H1 (cell line): ENCODE data around the gene ITM2B. TPM values are rescaled to one million over a fixed set of nuclear protein-coding genes. Genes with fewer than 3 reads are reported as not detected.

ENCODE experiments used
- CTCF ChIA-PET: fragments of 300-600 bp; sonication (Branson Sonifier 250); formaldehyde crosslinking; loops from one replicate; lab custom pipeline; 2021; ENCODE audit not compliant: partially characterized antibody; lab: Charles Lee
- POLR2A ChIA-PET: fragments of 300-600 bp; sonication (Branson Sonifier 250); formaldehyde crosslinking; loops from one replicate; lab custom pipeline; 2021; ENCODE audit warnings: inconsistent platforms; ENCODE audit not compliant: partially characterized antibody; lab: Charles Lee
- DNase-seq, 2 experiments: peaks; one replicate each; pipeline versions ENCODE4 v3.0.0 to v3.0.0-alpha.2; 2010 to 2022; ENCODE audit warnings: low spot score in 2 of 2, low read depth in 1 of 2, mixed read lengths in 1 of 2
- FAIRE-seq: peaks from 2 replicates; lab custom pipeline; 2011; peaks lifted over from hg19 to GRCh38; lab: Jason Lieb, UNC
- H2AFZ ChIP-seq: 2 replicates; pipeline ENCODE4 v1.8.1; 2012; ENCODE audit warnings: low read length, inconsistent platforms
- H2AK5ac ChIP-seq: 2 replicates; pipeline ENCODE4 v1.6.1; 2013; ENCODE audit warnings: low read depth, low read length
- H2BK120ac ChIP-seq: replicated peaks from 2 replicates; pipeline ENCODE3; 2013; ENCODE audit warnings: low read depth, low read length, inconsistent platforms
- H2BK12ac ChIP-seq: 2 replicates; pipeline ENCODE4 v1.6.1; 2013; ENCODE audit warnings: low read depth, low read length
- H2BK15ac ChIP-seq: 2 replicates; pipeline ENCODE4 v1.6.1; 2013; ENCODE audit warnings: low read length
- H2BK20ac ChIP-seq: 2 replicates; pipeline ENCODE4 v1.6.1; 2013; ENCODE audit warnings: low read length
- H2BK5ac ChIP-seq: 2 replicates; pipeline ENCODE4 v1.6.1; 2013; ENCODE audit warnings: low read depth, low read length
- H3K14ac ChIP-seq: 2 replicates; pipeline ENCODE4 v1.6.1; 2013; ENCODE audit warnings: inconsistent platforms; ENCODE audit not compliant: insufficient read length
- H3K18ac ChIP-seq: 2 replicates; pipeline ENCODE4 v1.6.1; 2013; ENCODE audit warnings: low read length; ENCODE audit errors: extremely low read depth
- H3K23ac ChIP-seq: 2 replicates; pipeline ENCODE4 v1.6.1; 2013; ENCODE audit warnings: inconsistent platforms; ENCODE audit not compliant: insufficient read length
- H3K23me2 ChIP-seq: 2 replicates; pipeline ENCODE4 v1.6.1; 2013; ENCODE audit warnings: low read depth, low read length
- H3K27ac ChIP-seq: 2 replicates; pipeline ENCODE4 v1.6.1; 2011; ENCODE audit warnings: low read depth, low read length, inconsistent platforms
- H3K27me3 ChIP-seq, 4 experiments: replicated peaks in 1 of 4; 1 replicate in 1 of 4; 2 replicates in 3 of 4; pipeline versions ENCODE4 v1.6.1 to v1.8.1; 2011 to 2013; ENCODE audit warnings: low read length in 3 of 4, mild to moderate bottlenecking in 3 of 4, inconsistent platforms in 2 of 4, mixed read lengths in 2 of 4, moderate library complexity in 1 of 4; ENCODE audit not compliant: control insufficient read depth in 3 of 4, insufficient read depth in 3 of 4; ENCODE audit errors: extremely low read depth in 1 of 4
- H3K36me3 ChIP-seq, 4 experiments: 2 replicates each; pipeline versions ENCODE4 v1.6.1 to v1.8.1; 2011 to 2013; ENCODE audit warnings: mild to moderate bottlenecking in 4 of 4, low read length in 3 of 4, moderate library complexity in 2 of 4, control low read depth in 1 of 4, inconsistent platforms in 1 of 4; ENCODE audit not compliant: insufficient read depth in 4 of 4, control insufficient read depth in 2 of 4
- H3K4ac ChIP-seq: replicated peaks from 2 replicates; pipeline ENCODE3; 2013; ENCODE audit warnings: low read length, low read depth, mixed read lengths, inconsistent platforms; ENCODE audit not compliant: insufficient read length
- H3K4me1 ChIP-seq, 4 experiments: replicated peaks in 1 of 4; 1 replicate in 1 of 4; 2 replicates in 3 of 4; pipeline versions ENCODE4 v1.6.1 to v1.8.1; 2011 to 2013; ENCODE audit warnings: low read length in 3 of 4, inconsistent platforms in 2 of 4, mixed read lengths in 1 of 4; ENCODE audit not compliant: insufficient read depth in 4 of 4, control insufficient read depth in 3 of 4
- H3K4me2 ChIP-seq, 2 experiments: 2 replicates each; pipeline versions ENCODE4 v1.6.1 to v1.8.1; 2011 to 2013; ENCODE audit warnings: low read depth in 2 of 2, low read length in 2 of 2, control low read depth in 1 of 2, inconsistent platforms in 1 of 2, mild to moderate bottlenecking in 1 of 2; ENCODE audit not compliant: insufficient read depth in 1 of 2
- H3K4me3 ChIP-seq, 4 experiments: fragments of 200-600, 300-600 bp in 1 of 4; sonication (generic), shearing (Covaris generic), sonication (Bioruptor Twin) in 1 of 4; 2 replicates each; pipeline versions ENCODE4 v1.5.1 to v1.8.1; 2011 to 2016; ENCODE audit warnings: low read length in 4 of 4, low read depth in 3 of 4, control low read depth in 2 of 4, inconsistent platforms in 2 of 4, mild to moderate bottlenecking in 2 of 4, mixed read lengths in 1 of 4, moderate library complexity in 1 of 4; ENCODE audit not compliant: insufficient read depth in 2 of 4; ENCODE audit errors: extremely low read depth in 1 of 4
- H3K56ac ChIP-seq: replicated peaks from 2 replicates; pipeline ENCODE3; 2013; ENCODE audit warnings: low read depth, mild to moderate bottlenecking, mixed read lengths, low read length, inconsistent platforms; ENCODE audit not compliant: insufficient read length
- H3K79me1 ChIP-seq: 2 replicates; pipeline ENCODE4 v1.6.1; 2013; ENCODE audit warnings: low read depth, low read length, control low read depth
- H3K79me2 ChIP-seq, 2 experiments: 2 replicates each; pipeline versions ENCODE4 v1.6.1 to v1.8.1; 2012 to 2013; ENCODE audit warnings: low read length in 2 of 2, mild to moderate bottlenecking in 2 of 2, inconsistent platforms in 1 of 2; ENCODE audit not compliant: insufficient read depth in 2 of 2, control insufficient read depth in 1 of 2
- H3K9ac ChIP-seq, 4 experiments: replicated peaks in 1 of 4; 1 replicate in 1 of 4; 2 replicates in 3 of 4; pipeline versions ENCODE4 v1.6.1 to v1.8.1; 2011 to 2013; ENCODE audit warnings: low read depth in 3 of 4, low read length in 3 of 4, control low read depth in 2 of 4, mild to moderate bottlenecking in 2 of 4, moderate library complexity in 2 of 4, inconsistent platforms in 1 of 4; ENCODE audit errors: extremely low read depth in 1 of 4
- H3K9me3 ChIP-seq, 2 experiments: 2 replicates each; pipeline versions ENCODE4 v1.6.1 to v1.8.1; 2012 to 2013; ENCODE audit warnings: mild to moderate bottlenecking in 2 of 2, moderate library complexity in 2 of 2, control low read depth in 1 of 2, inconsistent platforms in 1 of 2, low read depth in 1 of 2, low read length in 1 of 2, mixed read lengths in 1 of 2; ENCODE audit not compliant: insufficient read depth in 2 of 2
- H4K20me1 ChIP-seq, 2 experiments: replicated peaks in 1 of 2; 2 replicates each; pipeline versions ENCODE3 to v1.8.1; 2011 to 2013; ENCODE audit warnings: inconsistent platforms in 2 of 2, low read length in 2 of 2, mild to moderate bottlenecking in 1 of 2; ENCODE audit not compliant: insufficient read depth in 2 of 2, control insufficient read depth in 1 of 2
- H4K5ac ChIP-seq: 2 replicates; pipeline ENCODE4 v1.6.1; 2013; ENCODE audit warnings: low read length, low read depth, mixed read lengths, inconsistent platforms; ENCODE audit not compliant: insufficient read length
- H4K8ac ChIP-seq: 2 replicates; pipeline ENCODE4 v1.8.0; 2013; ENCODE audit warnings: mild to moderate bottlenecking, moderate library complexity, low read length, inconsistent platforms; ENCODE audit not compliant: insufficient read depth; ENCODE audit errors: extremely low read depth
- H4K91ac ChIP-seq: replicated peaks from 2 replicates; pipeline ENCODE3; 2013; ENCODE audit warnings: low read length, mixed read lengths, inconsistent platforms; ENCODE audit not compliant: insufficient read length
- GABPA ChIP-seq: IDR thresholded peaks from 2 replicates; pipeline ENCODE4 v1.6.1; 2011; ENCODE audit warnings: mild to moderate bottlenecking, low read length, moderate library complexity, borderline replicate concordance; ENCODE audit not compliant: insufficient read depth
- MAFK ChIP-seq: IDR thresholded peaks from 2 replicates; pipeline ENCODE4 v1.6.1; 2012; ENCODE audit warnings: low read depth, mild to moderate bottlenecking, improper control_type of control experiment, low read length
- SRF ChIP-seq: IDR thresholded peaks from 2 replicates; pipeline ENCODE4 v1.6.1; 2011; ENCODE audit warnings: mild to moderate bottlenecking, low read depth, low read length, moderate library complexity
- TAF1 ChIP-seq: IDR thresholded peaks from 2 replicates; pipeline ENCODE4 v1.6.1; 2011; ENCODE audit warnings: mild to moderate bottlenecking, low read depth, low read length
- YY1 ChIP-seq: IDR thresholded peaks from 2 replicates; pipeline ENCODE4 v1.6.1; 2011; ENCODE audit warnings: low read depth, mild to moderate bottlenecking, low read length
- WGBS, 2 experiments: shearing (Covaris generic) in 1 of 2; methylation state at CpG; one replicate each; pipeline versions ENCODE4 v1.1.6 to v1.1.7; 2013 to 2015; ENCODE audit warnings: low lambda C conversion rate in 2 of 2, mixed read lengths in 2 of 2, inconsistent platforms in 1 of 2, low coverage in 1 of 2, missing lambda C conversion rate in 1 of 2; ENCODE audit not compliant: insufficient replicate concordance in 2 of 2, insufficient coverage in 1 of 2, insufficient read length in 1 of 2; ENCODE audit errors: extremely low coverage in 1 of 2, missing lambda C conversion rate in 1 of 2; 5-methylcytosine and 5-hydroxymethylcytosine counted together
- polyA plus RNA-seq, 7 experiments: library from polyadenylated mRNA; depleted of rRNA in 3 of 7; stranded (reverse) in 5 of 7; unstranded in 2 of 7; fragments of >200 nt in 5 of 7; fragments of 200-250 nt in 2 of 7; gene quantifications; 1 replicate in 5 of 7; 2 replicates in 1 of 7; 4 replicates in 1 of 7; pipeline versions ENCODE4 v1.2.1 to v1.2.3, GENCODE V29; 2011 to 2013; ENCODE audit warnings: missing spikeins in 2 of 7, mixed read lengths in 2 of 7
- total RNA-seq: library from RNA; stranded (reverse); fragmentation: NEBNext Ultra II Directional; extraction: Animal tissue kit (Norgen Biotek cat#: 25700); gene quantifications from 2 replicates; pipeline ENCODE4 v1.2.1, GENCODE V29; 2021

ITM2B gene
- total and polyA plus RNA-seq, 2 of the 8 experiments (the other 6 are each of a cell fraction or from before 2014, with no cell fraction given) = 132 to 184 TPM

DNA sequence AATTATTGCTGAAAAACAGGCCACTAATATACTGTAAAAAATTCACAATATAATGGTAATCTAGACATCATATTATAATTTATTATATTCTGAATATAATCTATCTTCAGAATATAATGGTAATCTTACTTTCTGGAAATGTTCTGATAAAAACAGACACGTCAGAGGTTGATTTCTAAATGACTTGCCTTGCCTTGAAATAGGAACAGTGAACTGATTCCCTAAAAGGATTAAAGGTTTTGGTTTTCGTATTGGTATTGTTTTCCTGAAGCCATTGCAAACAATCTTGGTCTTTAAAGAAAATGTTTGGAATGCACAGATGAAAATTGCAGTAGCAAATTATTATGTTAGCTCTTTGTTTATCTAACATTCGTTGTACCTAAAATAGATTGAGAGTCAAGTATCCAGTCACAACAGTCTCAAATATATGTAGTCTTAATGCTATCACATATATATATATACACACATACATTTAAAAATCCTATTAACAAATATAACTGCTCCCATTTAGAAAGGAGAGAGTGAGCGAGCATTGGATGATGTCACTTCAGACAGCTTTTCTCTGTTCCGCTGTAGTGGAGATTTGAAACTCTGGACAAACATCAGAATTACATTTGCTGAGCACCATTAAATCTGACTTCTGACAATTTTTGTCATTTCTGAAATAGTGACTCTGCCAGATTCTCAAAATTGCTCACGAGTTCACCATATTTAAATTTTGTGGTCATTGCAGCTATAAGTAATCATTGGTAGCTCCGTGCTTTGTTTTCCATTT lies 1.7 kb downstream of the ITM2B start:
- no peak overlapping the region for H3K56ac ChIP-seq
- no peak overlapping the region for H2BK15ac ChIP-seq
- H2AK5ac ChIP-seq = no peak overlapping the region
- DNase-seq (no peak), FAIRE-seq (no peak)
- H3K23me2 ChIP-seq = peaks cover 4% of the 10 kb centered on the region; the same call in 1 of the 2 replicates
- H3K18ac ChIP-seq = no peak overlapping the region
- H2BK5ac ChIP-seq = no peak overlapping the region
- peak overlapping the region; percentile 71 to 86 for H3K4me2 ChIP-seq
- no peak overlapping the region for H3K4ac ChIP-seq
- H3K9me3 ChIP-seq = no peaks in the 10 kb centered on the region
- no peak overlapping the region for H2AFZ ChIP-seq
- WGBS, 2 experiments = 43% methylated on average over 7 of the region's 7 CpGs; no CpG with 5 or more reads in 1 of the 2 experiments
- no peak overlapping the region for H4K91ac ChIP-seq
- CTCF ChIA-PET = interaction anchor here (1.4 kb wide), 1 partner anchor 108 kb away, joined by 9 read pairs; no protein-coding TSS in a partner anchor
- H4K20me1 ChIP-seq = peaks cover 0 to 1% of the 10 kb centered on the region in 2 experiments
- peaks cover 0 to 8% (median 3%) of the 10 kb centered on the region in 4 experiments; a peak in 2 of 7 replicates for H3K27me3 ChIP-seq
- no peak overlapping the region for H3K14ac ChIP-seq
- peak overlapping the region; percentile 11 to 97 (median 88); a peak in 6 of 8 replicates for H3K4me3 ChIP-seq
- no peak overlapping the region for H3K9ac ChIP-seq
- H2BK120ac ChIP-seq = no peak overlapping the region
- no peak overlapping the region for H2BK20ac ChIP-seq
- H2BK12ac ChIP-seq = no peak overlapping the region
- H3K79me2 ChIP-seq = peaks cover 0 to 62% of the 10 kb centered on the region in 2 experiments; a peak in 2 of 4 replicates
- H4K5ac ChIP-seq = no peak overlapping the region
- H3K4me1 ChIP-seq = peaks cover 4 to 9% (median 6%) of the 10 kb centered on the region in 4 experiments; a peak in 6 of 7 replicates
- POLR2A ChIA-PET = interaction anchor here (0.6 to 1.9 kb wide), 5 partner anchors 9 to 196 kb away, joined by 3 to 5 read pairs (median 3); no protein-coding TSS in a partner anchor
- no peaks in the 10 kb centered on the region for H3K36me3 ChIP-seq
- no peak overlapping the region for H3K27ac ChIP-seq
- no peak overlapping the region for H4K8ac ChIP-seq
- no peaks in the 10 kb centered on the region for H3K79me1 ChIP-seq
- no peak overlapping the region for H3K23ac ChIP-seq
- TF ChIP-seq YY1 (no peak), GABPA (no peak), TAF1 (no peak), SRF (no peak), MAFK (no peak)
